ENCODE measurements around the gene PSMC2.

DNA sequence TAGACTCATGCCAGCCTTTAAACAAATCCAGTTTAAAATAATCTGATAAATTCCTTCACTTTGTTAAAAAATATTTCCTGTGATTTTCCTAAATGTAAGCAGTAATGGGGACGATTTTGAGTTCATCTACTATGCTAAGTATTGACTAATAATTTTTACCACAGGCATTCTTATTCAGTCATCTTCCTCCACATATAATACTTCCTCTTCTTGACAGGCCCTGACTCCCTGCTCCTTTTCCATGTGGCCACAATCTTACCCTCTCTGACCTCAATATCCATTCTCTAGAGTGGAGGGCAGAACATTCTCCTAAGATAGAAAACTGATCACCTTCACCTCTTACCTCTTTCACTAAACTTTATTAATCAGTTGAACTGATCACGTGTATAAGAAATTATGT lies 10.7 kb upstream of the PSMC2 start:
- no peak for TF ChIP-seq CTCF (conservative IDR thresholded peaks at IDR 0.05)
- no peak for TF ChIP-seq ZFX (IDR thresholded peaks at IDR 0.05)
